Right cardiac atrium (tissue), 5 donors: ENCODE results near the gene PTPRD. TPM values are rescaled to one million over a fixed set of nuclear protein-coding genes. Genes with fewer than 3 reads are reported as not detected.

Source experiments
- ATAC-seq, 2 donors: fragments of 200-7000 bp; cut with Tn5 transposase; one replicate each; pipeline versions ENCODE4 v1.8.0 to v1.9.1; 2020; ENCODE audit warnings: moderate library complexity in 2 of 2, mild to moderate bottlenecking in 1 of 2
- DNase-seq, 3 donors: peaks; one replicate each; pipeline ENCODE4 v3.0.0-alpha.2; 2020
- H3K27ac ChIP-seq: one replicate; pipeline ENCODE4 v1.5.1; 2013; ENCODE audit warnings: mild to moderate bottlenecking, low read length, control low read depth, moderate library complexity
- H3K27me3 ChIP-seq: one replicate; pipeline ENCODE4 v1.6.1; 2013; ENCODE audit not compliant: control insufficient read depth, insufficient read depth
- H3K4me1 ChIP-seq: one replicate; pipeline ENCODE4 v1.6.1; 2013; ENCODE audit warnings: low read length; ENCODE audit not compliant: control insufficient read depth, insufficient read depth
- H3K4me3 ChIP-seq: one replicate; pipeline ENCODE4 v1.5.1; 2013; ENCODE audit warnings: low read length, control low read depth
- H3K9me3 ChIP-seq: one replicate; pipeline ENCODE4 v1.6.1; 2013; ENCODE audit warnings: low read length; ENCODE audit not compliant: control insufficient read depth
- WGBS: extraction: QIAGEN DNeasy Blood & Tissue Kit; methylation state at CpG from one replicate; pipeline ENCODE4 v1.1.7; 2013; 5-methylcytosine and 5-hydroxymethylcytosine counted together
- intact Hi-C, 4 donors: fragments of 100-400 bp; cut with DNase I; formaldehyde crosslinking; loops; one replicate each; pipeline versions ENCODE4 v1.11.0 to v1.14.0; 2022 to 2023
- polyA plus RNA-seq: library from polyadenylated mRNA; stranded (reverse); fragments of 200-250 nt; gene quantifications from one replicate; pipeline ENCODE4 v1.2.3, GENCODE V29; 2013
- total RNA-seq, 4 donors: library from RNA; stranded (reverse); fragmentation: NEBNext Ultra II Directional; extraction: Animal tissue kit (Norgen Biotek cat#: 25700); gene quantifications; one replicate each; pipeline ENCODE4 v1.2.1, GENCODE V29; 2021
- donor health status: healthy with polysubstance abuse.
- donor health status: DM: no; HTN: yes; CAD: no.
- donor health status: DM: no; HTN: no; CAD: no.
- donor health status: DM: no; HTN: yes; CAD: no; lungs with severe emphysema.
- donor health status: DM: yes; HTN: yes; CAD: no.

The PTPRD gene
- total and polyA plus RNA-seq, 5 donors: 1.3 to 11.8 (median 7.1) TPM

DNA sequence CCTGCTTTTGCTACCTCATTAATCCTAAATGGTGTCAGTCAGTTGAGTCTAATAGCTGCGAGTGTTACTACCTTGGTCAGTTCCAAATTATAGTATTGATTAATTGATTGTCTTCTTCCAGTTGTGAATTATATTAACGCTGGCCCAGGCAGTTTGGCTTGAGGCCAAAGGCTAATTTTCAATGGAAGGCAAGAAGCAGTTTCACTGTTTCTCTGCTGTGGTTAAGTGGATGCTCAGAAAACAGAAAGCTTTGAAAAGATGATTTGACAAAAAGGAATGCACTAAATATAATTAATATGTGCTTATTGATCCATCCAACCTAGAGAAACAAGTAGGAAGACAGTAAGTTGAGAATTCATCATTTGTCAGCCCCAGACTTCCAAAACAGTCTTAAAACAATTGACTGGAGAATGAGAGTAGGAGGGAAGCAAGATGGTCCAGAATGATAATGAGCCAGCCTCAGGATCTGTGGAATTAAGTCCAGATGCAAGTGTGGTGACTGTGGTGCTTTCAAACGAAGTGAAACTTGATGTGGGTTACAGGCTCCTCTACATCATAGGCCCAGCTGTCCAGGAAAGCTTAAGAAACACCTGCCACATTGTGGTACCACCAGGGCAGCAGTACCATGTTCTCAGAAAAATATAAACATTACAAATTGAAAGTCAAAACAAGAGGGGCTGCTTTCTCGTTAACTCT, 1442.2 kb downstream of the PTPRD start:
- intact Hi-C loops: no loop called here
- H3K4me1 ChIP-seq: no peaks in the 10 kb centered on the region
- no peak for ATAC-seq
- no peak for DNase-seq
- WGBS: 49% methylated on average over 4 of the region's 4 CpGs
- H3K9me3 ChIP-seq: no peaks in the 10 kb centered on the region
- no peak overlapping the region for H3K27ac ChIP-seq
- no peaks in the 10 kb centered on the region for H3K27me3 ChIP-seq
- H3K4me3 ChIP-seq: no peak overlapping the region

DNA sequence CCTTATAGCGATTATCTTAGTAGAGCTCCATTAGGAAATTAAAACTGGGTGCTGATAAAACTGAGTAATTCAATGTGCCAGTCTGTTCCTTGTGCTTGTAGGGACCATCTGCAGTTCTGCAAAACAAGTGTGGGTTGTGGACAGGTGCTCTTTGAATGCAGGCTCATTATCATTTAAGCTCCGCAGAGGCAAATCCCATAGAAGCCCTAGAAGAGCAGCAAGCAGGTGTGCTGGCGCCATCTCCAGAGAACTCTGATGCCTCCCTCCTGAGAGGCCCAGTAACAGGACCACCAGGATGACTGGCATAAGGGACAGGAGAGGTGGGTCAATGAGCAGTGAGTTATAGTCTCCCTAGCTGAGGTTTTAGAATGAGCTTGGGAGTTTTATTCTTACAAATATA, 1470.8 kb downstream of the PTPRD start:
- Histone ChIP-seq H3K9me3 (no peaks in the 10 kb centered on the region), H3K27ac (no peak overlapping the region), H3K4me1 (no peaks in the 10 kb centered on the region), H3K4me3 (no peak overlapping the region), H3K27me3 (no peaks in the 10 kb centered on the region)
- ATAC-seq (no peak), DNase-seq (no peak)
- intact Hi-C loops: no loop called here
- WGBS: 56% methylated on average over 3 of the region's 3 CpGs

DNA sequence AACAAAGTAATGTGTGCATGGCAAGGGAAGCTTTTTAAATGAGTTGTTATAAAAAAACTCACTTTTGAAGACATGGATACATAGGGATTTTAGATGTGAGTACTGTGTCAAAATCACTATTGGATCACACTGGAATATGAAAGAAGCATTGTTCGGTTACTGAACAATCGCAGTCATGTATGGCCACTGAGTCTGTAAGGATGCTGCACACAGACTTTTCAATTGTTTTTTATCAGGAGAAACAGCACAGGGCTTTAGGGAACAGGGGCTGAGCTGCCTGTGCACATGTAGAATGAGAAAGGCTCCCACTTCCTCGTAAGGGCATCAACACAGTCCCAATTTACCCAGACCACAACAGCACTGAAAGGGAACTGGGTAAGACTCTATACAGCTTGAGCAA, 1479.3 kb downstream of the PTPRD start:
- intact Hi-C loops: no loop called here
- ATAC-seq (no peak), DNase-seq (no peak)
- 81% methylated on average over 3 of the region's 3 CpGs for WGBS
- Histone ChIP-seq H3K4me1 (no peaks in the 10 kb centered on the region), H3K27me3 (no peaks in the 10 kb centered on the region), H3K27ac (no peak overlapping the region), H3K9me3 (no peaks in the 10 kb centered on the region), H3K4me3 (no peak overlapping the region)

DNA sequence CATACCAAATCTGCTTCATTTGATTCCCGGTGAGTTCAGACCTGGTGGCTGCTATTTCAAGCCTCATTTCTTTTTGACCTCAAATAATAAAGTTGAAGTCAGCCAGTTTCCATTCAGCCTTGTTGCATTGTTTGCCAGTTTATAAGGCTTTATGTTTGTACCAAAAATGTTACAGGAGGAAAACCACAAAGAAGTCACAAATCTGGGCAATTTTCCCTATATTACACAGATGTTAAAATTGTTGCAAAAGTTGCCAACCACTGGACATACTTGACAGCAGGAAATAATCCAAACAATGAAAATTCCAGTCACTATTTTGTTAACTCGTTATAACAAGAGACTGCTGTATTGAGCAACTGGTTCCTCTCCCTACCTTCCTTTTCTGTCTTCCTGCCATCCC, 1488.2 kb downstream of the PTPRD start:
- no peak for DNase-seq
- H3K27ac ChIP-seq: no peak overlapping the region
- no peak overlapping the region for H3K4me3 ChIP-seq
- no peaks in the 10 kb centered on the region for H3K9me3 ChIP-seq
- intact Hi-C loops: no loop called here
- no peaks in the 10 kb centered on the region for H3K4me1 ChIP-seq
- no peak for ATAC-seq
- WGBS: 27% methylated on average over 2 of the region's 2 CpGs
- no peaks in the 10 kb centered on the region for H3K27me3 ChIP-seq

DNA sequence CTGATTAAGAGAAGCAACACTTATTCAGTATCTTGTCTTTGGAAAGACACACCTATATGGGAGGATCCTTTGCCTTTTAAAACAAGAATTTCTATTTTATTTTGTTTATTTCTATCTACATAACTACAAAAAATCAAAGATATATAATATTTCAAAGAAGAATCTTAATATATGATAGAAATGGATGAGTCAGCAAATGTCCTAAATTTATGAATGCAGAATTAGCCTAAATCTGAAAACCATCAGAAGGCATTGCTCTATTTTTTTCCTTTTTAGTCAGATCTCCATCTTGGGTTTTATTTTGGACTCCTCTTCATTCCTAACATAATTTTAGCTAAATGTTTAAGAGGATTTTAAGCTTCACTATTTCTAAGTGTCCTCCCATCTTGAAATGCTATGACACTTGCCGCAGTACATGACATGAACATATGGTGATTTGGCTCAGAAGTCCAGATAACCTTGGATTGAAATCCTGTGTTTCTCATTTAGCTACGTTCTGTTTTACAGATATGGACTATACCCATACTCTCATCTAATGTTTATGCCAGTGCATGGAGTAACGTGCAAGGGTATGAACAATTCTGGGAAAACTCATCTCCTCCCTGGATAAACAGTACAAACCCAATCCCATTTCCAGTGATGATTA, 1490.4 kb downstream of the PTPRD start:
- Histone ChIP-seq H3K4me3 (no peak overlapping the region), H3K27me3 (no peaks in the 10 kb centered on the region), H3K4me1 (no peaks in the 10 kb centered on the region), H3K9me3 (no peaks in the 10 kb centered on the region), H3K27ac (no peak overlapping the region)
- intact Hi-C loops: no loop called here
- ATAC-seq: no peak
- WGBS: 66% methylated on average over 3 of the region's 3 CpGs
- DNase-seq: no peak

DNA sequence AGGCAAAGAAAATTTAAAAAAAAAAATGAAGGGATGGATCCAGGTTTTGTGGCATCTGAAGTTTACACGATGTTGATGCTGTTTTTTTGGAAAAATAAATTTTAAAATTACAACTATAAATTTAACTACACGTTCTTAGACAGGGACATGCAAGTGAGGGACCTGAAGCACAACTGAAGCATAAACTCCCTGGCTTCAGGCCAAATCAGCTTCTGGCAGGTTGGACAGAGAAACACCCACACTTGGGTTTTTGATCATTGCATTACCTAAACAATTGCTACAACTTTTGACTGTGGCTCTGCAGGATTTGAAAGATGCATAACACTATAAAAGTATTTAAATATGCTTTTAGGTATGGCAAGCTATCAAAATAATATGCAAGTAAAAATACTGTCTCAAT, 1494.9 kb downstream of the PTPRD start:
- H3K4me1 ChIP-seq: no peaks in the 10 kb centered on the region
- ATAC-seq (no peak), DNase-seq (no peak)
- no peak overlapping the region for H3K27ac ChIP-seq
- no peak overlapping the region for H3K4me3 ChIP-seq
- intact Hi-C loops: no loop called here
- no peaks in the 10 kb centered on the region for H3K27me3 ChIP-seq
- 64% methylated on average over 2 of the region's 2 CpGs for WGBS
- H3K9me3 ChIP-seq: no peaks in the 10 kb centered on the region

DNA sequence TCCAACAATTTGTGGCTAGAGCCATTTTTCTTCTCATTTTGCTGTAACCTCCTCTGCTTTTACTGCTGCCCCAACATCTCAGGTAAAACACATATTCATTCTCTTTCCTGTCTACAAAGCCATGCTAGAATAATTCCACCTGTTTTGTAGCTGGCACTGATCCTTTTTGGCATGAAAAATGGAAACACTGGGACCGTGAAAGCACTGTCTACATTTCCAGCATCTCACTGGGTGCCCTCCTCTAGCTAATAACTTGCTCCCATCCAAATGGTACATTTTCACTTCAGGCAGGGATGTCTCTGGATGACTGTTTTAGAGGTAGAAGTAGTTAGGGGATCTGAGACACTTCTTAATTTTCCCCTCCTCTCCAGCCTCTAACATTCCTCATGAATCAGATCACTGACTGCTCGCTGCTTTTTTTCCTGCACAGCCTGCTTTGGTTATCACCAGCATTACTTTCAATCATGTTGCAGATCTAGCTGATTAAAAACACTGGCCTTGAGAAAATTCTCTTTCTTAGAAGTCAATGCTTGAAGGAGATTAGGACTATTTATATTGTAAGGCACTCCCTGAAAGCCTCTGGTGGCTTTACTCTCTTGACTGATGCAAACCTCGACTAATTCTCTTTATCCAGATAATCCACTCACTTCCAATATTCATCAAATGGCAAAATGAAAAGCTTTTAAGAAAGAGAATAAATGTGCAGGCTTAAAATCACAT, 1500.6 kb downstream of the PTPRD start:
- DNase-seq: no peak
- WGBS: 45% methylated on average over 3 of the region's 3 CpGs

DNA sequence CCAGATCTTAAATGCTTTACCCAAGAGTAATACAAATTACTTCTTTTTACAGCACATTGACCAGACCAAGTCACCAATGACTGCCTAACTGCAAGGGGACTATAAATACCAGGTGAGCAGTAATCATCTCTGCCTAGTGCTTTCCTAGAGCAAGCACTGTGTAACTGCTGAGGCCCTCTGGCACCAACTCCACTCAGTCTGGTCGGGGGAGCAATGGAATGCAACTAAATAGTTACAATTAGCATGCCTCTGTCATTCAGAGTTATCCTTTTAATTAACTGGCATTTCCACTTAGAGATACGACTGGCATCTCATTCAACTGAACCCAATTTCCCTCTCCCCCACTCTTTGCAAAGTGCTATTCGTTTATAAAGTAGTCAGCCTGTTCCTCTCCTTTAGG, 1504.2 kb downstream of the PTPRD start:
- 18% methylated on average over 3 of the region's 3 CpGs for WGBS
- intact Hi-C loops: no loop called here
- no peak overlapping the region for H3K4me3 ChIP-seq
- H3K4me1 ChIP-seq: no peaks in the 10 kb centered on the region
- H3K27ac ChIP-seq: no peak overlapping the region
- DNase-seq: no peak
- H3K27me3 ChIP-seq: no peaks in the 10 kb centered on the region
- ATAC-seq: no peak
- no peaks in the 10 kb centered on the region for H3K9me3 ChIP-seq

More for the DNA sequence above, 1500.6 kb downstream of the PTPRD start:
- H3K27me3 ChIP-seq: no peaks in the 10 kb centered on the region
- H3K4me1 ChIP-seq: no peaks in the 10 kb centered on the region
- intact Hi-C loops: no loop called here
- no peak overlapping the region for H3K27ac ChIP-seq
- no peak overlapping the region for H3K4me3 ChIP-seq
- no peaks in the 10 kb centered on the region for H3K9me3 ChIP-seq
- ATAC-seq: no peak

DNA sequence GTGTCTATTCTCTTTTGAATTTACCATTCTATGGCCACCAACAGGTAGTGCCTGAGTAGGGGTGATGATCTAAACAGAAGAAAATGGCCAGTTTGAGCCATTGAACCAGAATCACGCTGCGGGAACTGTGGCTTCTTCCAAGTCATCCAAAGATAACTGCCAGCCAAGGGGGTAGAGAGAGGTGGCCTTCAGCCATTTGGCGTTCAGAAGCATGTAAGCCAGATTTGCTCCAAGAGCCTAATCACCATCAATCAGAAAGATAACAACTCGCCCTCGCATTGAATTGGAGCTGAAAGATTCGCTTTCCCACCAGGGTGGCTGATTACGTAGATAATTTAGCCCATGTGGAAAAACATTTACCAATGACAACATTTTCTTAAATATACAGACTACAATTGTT, 1510.5 kb downstream of the PTPRD start:
- no peaks in the 10 kb centered on the region for H3K4me1 ChIP-seq
- H3K27ac ChIP-seq: no peak overlapping the region
- intact Hi-C loops: no loop called here
- WGBS: 14% methylated on average over 7 of the region's 7 CpGs
- H3K9me3 ChIP-seq: no peaks in the 10 kb centered on the region
- no peak overlapping the region for H3K4me3 ChIP-seq
- no peaks in the 10 kb centered on the region for H3K27me3 ChIP-seq
- no peak for ATAC-seq
- DNase-seq: no peak

DNA sequence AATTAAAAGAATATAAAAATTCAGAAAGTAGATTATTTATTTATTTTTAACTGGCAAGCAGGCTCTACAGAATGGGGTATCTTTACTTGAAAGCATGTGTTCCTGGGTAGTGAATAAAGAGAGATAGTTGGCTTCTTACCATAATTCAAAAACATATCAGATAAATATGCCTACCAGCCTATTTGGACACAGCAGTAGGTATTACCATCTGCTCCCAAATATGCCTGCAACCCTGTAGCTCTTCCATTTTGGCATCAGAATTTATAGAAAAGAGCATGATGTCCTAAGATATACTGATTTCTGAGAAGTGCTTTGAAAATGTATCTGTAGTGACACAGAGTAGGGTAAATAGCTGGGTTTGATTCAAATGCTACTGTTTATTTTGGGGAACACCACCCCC, 1512.7 kb downstream of the PTPRD start:
- intact Hi-C loops: no loop called here
- no peak overlapping the region for H3K27ac ChIP-seq
- H3K27me3 ChIP-seq: no peaks in the 10 kb centered on the region
- no peak for ATAC-seq
- DNase-seq: no peak
- no peaks in the 10 kb centered on the region for H3K4me1 ChIP-seq
- no peaks in the 10 kb centered on the region for H3K9me3 ChIP-seq
- H3K4me3 ChIP-seq: no peak overlapping the region

DNA sequence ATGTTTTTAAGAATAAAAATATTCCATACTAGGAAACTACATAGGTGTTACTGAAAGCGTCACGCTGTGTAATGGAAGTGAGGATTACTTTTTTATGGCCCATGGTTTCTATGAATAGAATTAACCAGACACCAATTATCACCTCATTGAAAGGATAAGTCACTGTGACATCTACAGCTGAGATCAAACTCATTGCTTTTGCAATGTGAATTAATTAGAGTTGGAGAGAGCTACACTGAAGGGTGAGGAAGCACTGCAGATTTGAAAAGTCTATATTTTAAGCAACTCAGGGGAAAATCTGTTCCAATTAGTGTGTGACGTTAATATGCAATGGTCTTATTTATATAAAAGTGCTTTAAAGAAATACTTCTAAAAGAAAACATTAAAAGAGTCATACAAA, 1513.2 kb downstream of the PTPRD start:
- Histone ChIP-seq H3K4me1 (no peaks in the 10 kb centered on the region), H3K4me3 (no peak overlapping the region), H3K27me3 (no peaks in the 10 kb centered on the region), H3K9me3 (no peaks in the 10 kb centered on the region), H3K27ac (no peak overlapping the region)
- intact Hi-C loops: no loop called here
- 68% methylated on average over 3 of the region's 3 CpGs for WGBS
- DNase-seq (no peak), ATAC-seq (no peak)
